ENCODE results near the gene CDKL1. TPM values are rescaled to one million over a fixed set of nuclear protein-coding genes. Genes with fewer than 3 reads are reported as not detected.

CDKL1 gene
- total and polyA plus RNA-seq, 2 of the 13 experiments (the other 11 are each of a cell fraction or from before 2014, with no cell fraction given) = 4.4 to 5.1 TPM

- Histone ChIP-seq H3K4me3 (replicated peaks in 1 of 3; ENCODE audit: insufficient read depth in 1 of 3, low read depth in 2 of 3, low read length in 3 of 3) (no peak overlapping the region), H3K36me3 (replicated peaks in 1 of 2; ENCODE audit: control insufficient read depth in 1 of 2, insufficient read depth in 2 of 2, low read length in 2 of 2) (peaks cover 0 to 15% of the 10 kb centered on the region in 2 experiments; a peak in 3 of 5 replicates), H3K4me1 (ENCODE audit: insufficient read depth, low read length) (peaks cover 10% of the 10 kb centered on the region), H2AFZ (ENCODE audit: low read length) (no peak overlapping the region), H3K79me2 (ENCODE audit: insufficient read depth, low read length) (peaks cover 18% of the 10 kb centered on the region), H3K9me3 (ENCODE audit: low read length) (no peaks in the 10 kb centered on the region), H4K20me1 (ENCODE audit: insufficient read depth, low read length) (0 out of 2 replicates have a peak, but pooled peaks cover 5% of the 10 kb centered on the region), H3K4me2 (ENCODE audit: low read depth, low read length) (no peak overlapping the region), H3K27me3 (ENCODE audit: control insufficient read depth in 1 of 2, insufficient read depth in 2 of 2, low read length in 2 of 2) (no peaks in the 10 kb centered on the region), H3K9ac (ENCODE audit: insufficient read depth, low read depth, low read length) (no peak overlapping the region), H3K27ac (ENCODE audit: extremely low read length, insufficient read depth, low read length) (no peak overlapping the region)
- in situ Hi-C loops (cut with HindIII; ENCODE audit: extremely low pct_ligation_motif_present, low pct_unique_long_range_greater_than_20kb) = no loop called here
- intact Hi-C loops (cut with micrococcal nuclease; ENCODE audit: unreplicated experiment) = no loop called here
- ATAC-seq (no peak), FAIRE-seq (no peak), DNase-seq (ENCODE audit: low spot score) (no peak)
- no TSS peak for BruUV-seq (replicated peaks)
- POLR2A ChIA-PET = no interaction called here
- TF ChIP-seq NR2F2 (IDR thresholded peaks at IDR 0.05; ENCODE audit: borderline replicate concordance, low read depth) (no peak), ZBTB49 (CRISPR knock-in tag; IDR thresholded peaks at IDR 0.05; ENCODE audit: borderline replicate concordance) (no peak), JARID2 (CRISPR knock-in tag; IDR thresholded peaks at IDR 0.05; ENCODE audit: insufficient replicate concordance) (no peak), ZNF589 (CRISPR knock-in tag; conservative IDR thresholded peaks at IDR 0.05) (no peak), MXI1 (IDR thresholded peaks at IDR 0.05; ENCODE audit: borderline replicate concordance, low read depth, low read length) (no peak)
- WGBS (ENCODE audit: low lambda C conversion rate) = 91% methylated on average over 1 of the region's 1 CpG
- CTCF ChIA-PET (ENCODE audit: low intra/inter-chr PET ratio, low total read pairs) = no interaction called here
Measured at GRCh38 chr14:50319293-50319692, 77.4 kb downstream of the CDKL1 start.

DNA sequence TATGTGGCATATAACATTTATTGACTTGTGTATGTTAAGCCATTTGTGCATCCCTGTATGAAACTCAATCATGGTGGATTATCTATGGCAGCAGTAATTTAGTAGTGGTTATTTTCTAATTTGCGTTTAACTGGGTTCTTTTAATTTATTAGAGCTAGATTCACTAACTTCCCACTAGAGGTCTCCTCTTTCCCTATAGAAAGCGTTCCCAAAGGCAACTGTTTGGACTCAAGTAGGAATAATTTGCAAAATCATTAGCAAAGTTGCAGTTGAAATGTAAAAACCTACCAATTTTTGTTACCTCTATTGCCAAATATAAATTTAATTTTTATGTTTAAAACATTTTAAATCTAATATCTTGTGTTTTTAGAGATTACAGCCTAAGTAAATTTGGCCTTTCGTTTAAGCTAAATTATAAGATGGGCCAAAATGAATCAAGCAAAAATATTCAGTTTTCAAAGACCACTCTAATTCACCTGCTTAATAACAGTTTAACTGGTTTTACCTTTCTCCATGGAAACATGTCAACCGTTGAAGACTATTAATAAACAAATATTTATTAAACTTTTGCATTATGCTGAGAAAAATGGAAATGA is 78.6 kb downstream of the CDKL1 start:
- peaks cover 24% of the 10 kb centered on the region for H3K79me2 ChIP-seq (ENCODE audit: insufficient read depth, low read length)
- FAIRE-seq (peak; percentile 18), DNase-seq (ENCODE audit: low spot score) (peak; percentile 27), ATAC-seq (no peak)
- H3K27me3 ChIP-seq (ENCODE audit: control insufficient read depth in 1 of 2, insufficient read depth in 2 of 2, low read length in 2 of 2) = no peaks in the 10 kb centered on the region
- no peaks in the 10 kb centered on the region for H3K9me3 ChIP-seq (ENCODE audit: low read length)
- H3K9ac ChIP-seq (ENCODE audit: insufficient read depth, low read depth, low read length) = no peak overlapping the region
- peaks cover 16% of the 10 kb centered on the region for H3K4me1 ChIP-seq (ENCODE audit: insufficient read depth, low read length)
- no peak overlapping the region for H2AFZ ChIP-seq (ENCODE audit: low read length)
- 62% methylated on average over 4 of the region's 4 CpGs for WGBS (ENCODE audit: low lambda C conversion rate)
- in situ Hi-C loops (cut with HindIII; ENCODE audit: extremely low pct_ligation_motif_present, low pct_unique_long_range_greater_than_20kb) (no loop called here), intact Hi-C loops (cut with micrococcal nuclease; ENCODE audit: unreplicated experiment) (no loop called here)
- no peak overlapping the region for H3K27ac ChIP-seq (ENCODE audit: extremely low read length, insufficient read depth, low read length)
- H3K4me3 ChIP-seq (replicated peaks in 1 of 3; ENCODE audit: insufficient read depth in 1 of 3, low read depth in 2 of 3, low read length in 3 of 3) = no peak overlapping the region
- peaks cover 0 to 8% of the 10 kb centered on the region in 2 experiments; a peak in 1 of 5 replicates for H3K36me3 ChIP-seq (replicated peaks in 1 of 2; ENCODE audit: control insufficient read depth in 1 of 2, insufficient read depth in 2 of 2, low read length in 2 of 2)
- no TSS peak for BruUV-seq (replicated peaks)
- POLR2A ChIA-PET = no interaction called here
- H3K4me2 ChIP-seq (ENCODE audit: low read depth, low read length) = no peak overlapping the region
- CTCF ChIA-PET (ENCODE audit: low intra/inter-chr PET ratio, low total read pairs) = interaction anchor here (2.0 kb wide), 1 partner anchor 214 kb away, joined by 15 read pairs; the partner anchor contains the start of gene MAP4K5
- H4K20me1 ChIP-seq (ENCODE audit: insufficient read depth, low read length) = 0 out of 2 replicates have a peak, but pooled peaks cover 5% of the 10 kb centered on the region
- TF ChIP-seq RXRA (CRISPR knock-in tag; IDR thresholded peaks at IDR 0.05) (no peak), AHDC1 (CRISPR knock-in tag; IDR thresholded peaks at IDR 0.05; ENCODE audit: borderline replicate concordance) (no peak)
